RKO (cell line): ENCODE measurements around the gene SLC6A2.

Source experiments
- DNase-seq: peaks from one replicate; pipeline ENCODE4 v3.0.0-alpha.2; 2016; ENCODE audit warnings: low spot score

Gene SLC6A2

DNA sequence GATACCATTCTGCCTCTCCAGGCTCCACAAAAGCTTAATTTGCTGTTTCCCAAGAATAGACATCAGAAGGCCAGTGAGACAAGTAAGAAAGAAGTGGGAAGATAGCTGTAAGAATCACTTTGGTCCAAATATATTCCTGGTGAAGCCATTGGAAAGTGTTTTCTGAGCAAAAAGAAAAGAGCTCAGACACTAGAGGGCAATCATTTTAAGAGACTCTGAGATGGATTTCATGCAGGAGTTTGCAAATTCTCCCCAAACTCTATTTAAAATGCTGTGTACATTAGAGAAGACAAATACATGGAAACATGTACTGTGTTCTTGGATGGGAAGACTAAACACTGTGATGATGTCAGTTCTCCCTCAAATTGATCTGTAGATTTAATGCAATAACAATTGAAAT, 8.0 kb upstream of the SLC6A2 start:
- DNase-seq, result no peak

DNA sequence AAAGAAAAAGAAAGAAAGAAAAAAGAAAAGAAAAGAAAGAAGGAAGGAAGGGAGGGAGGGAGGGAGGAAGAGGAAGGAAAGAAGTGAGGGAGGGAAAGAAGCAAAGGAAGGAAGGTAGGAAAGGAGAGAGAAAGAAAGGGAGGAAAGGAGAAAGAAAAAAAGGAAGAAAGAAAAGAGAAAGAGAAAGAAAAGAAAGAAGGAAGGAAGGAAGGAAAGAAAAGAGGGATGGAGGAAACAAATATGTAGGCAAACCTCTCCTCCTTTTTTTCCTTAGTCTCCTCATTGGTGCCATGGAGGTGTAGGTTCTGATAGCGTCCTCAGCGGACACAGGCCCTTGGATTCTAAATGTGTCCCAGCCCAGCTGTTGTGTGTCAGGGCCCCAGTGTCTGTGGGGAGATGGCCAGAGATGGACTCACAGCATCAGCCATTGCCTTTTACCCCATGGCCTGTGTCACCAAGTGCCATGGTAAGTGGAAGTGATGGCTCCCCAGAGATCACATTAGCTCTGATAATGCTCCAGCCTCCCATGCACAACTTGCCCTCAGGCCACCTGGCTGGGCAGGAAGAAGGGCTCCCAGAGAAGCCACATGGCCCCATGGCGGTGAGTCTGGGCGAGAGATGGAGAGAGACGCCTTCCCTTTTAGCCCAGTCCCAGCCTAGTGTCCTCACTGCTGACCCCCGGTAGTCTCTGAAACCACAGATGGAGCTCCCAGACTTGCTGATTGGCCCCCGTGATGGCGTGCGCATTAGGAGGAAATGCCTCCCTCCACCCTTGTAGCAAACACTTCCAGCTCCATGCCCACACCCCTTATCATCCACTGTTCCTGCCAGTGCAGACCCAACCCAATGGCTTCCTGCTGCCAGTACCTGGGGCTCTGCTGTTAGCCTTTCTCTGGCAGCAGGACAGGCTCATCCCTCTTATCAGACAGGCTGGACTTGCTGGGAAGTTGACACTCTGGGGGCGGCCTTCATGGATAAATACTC, 3.7 kb upstream of the SLC6A2 start:
- DNase-seq, result no peak

DNA sequence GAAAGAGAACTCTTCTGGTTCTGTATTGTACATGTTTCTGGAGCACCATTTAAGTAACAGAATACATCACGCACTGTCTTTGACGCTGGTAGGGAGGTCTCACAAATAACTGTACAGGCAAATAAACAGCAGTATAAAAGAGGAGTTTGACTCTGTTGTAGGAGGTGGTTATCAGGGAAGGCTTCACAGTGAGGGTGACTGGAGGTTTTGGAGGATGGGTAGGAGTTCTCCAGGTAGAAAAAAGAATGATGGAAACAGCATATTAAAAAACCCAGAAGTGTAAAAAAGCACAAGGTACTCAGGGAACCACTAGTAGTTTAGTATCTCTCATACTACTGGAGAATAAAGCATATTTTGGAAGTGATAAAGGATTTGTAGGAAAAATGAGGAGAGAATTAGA, 2.7 kb upstream of the SLC6A2 start:
- no peak for DNase-seq

GRCh38 chr16:55655381-55655896, 349 bp upstream of the SLC6A2 start:
- DNase-seq, result no peak

- DNase-seq, result no peak
Observed at GRCh38 chr16:55656691-55657092, 904 bp downstream of the SLC6A2 start.

DNA sequence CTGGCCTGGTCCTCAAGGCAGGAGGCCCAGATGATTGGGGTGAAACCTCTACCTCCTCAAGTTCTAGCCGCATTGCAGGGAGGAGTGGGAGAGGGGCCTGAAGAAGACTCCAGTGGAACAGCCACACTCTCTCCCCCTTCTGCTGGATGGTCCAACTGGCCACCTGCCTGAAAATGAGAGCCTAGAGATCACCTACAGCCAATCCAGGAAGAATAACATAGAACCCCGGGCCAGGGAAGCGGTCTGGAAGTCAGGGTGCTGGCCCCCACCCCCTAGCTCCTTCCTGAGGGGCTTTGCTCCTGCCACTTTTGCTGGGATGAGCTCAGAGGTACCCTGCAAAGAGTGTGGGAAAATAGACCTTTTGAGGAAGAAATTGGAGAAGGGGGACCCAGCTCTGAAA, 1.8 kb downstream of the SLC6A2 start:
- no peak for DNase-seq

GRCh38 chr16:55658898-55659420, 3.2 kb downstream of the SLC6A2 start:
- DNase-seq, result no peak

GRCh38 chr16:55660026-55660425, 4.2 kb downstream of the SLC6A2 start:
- DNase-seq, result no peak

DNA sequence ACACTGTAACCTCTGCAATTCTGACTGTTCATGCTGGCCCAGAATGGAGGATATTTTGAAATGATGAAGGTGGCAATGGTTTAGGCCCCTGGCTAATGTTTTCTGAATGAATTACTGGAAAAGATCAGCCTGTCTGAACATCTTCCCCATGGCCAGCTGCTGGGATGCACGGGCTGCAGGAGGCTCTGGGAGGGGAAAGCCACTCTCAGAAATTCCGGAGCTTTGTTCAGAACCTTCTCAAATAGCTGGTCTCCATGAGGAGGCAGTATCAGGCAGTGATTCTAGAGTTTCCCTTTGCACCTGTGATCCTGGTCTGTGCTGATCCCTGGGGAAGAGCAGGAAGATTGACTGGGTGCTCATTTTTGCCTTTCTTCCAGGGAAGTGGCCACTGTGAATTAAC, 5.0 kb downstream of the SLC6A2 start:
- no peak for DNase-seq

GRCh38 chr16:55661941-55662643, 6.3 kb downstream of the SLC6A2 start:
- no peak for DNase-seq

DNA sequence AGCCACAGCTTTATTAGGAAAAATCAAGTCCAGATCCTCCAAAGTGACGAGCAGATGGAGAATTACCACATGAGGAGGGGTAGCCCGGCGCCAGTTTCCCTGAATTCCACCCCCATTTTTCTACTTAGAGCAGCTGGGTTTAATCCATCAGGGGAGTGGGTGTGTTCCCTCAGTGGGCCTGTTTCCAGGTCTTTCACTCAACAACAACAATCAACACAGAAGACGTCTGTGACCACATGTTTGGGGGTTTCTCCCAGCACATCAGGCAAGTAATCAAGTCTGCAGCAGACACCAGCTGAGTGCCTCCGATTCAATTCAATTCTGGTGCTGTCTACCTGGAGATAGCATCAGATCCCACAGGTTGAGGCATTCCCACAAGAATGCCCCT, 6.8 kb downstream of the SLC6A2 start:
- no peak for DNase-seq

- no peak for DNase-seq
Observed at GRCh38 chr16:55663225-55663624, 7.4 kb downstream of the SLC6A2 start.

- DNase-seq, result no peak
Observed at GRCh38 chr16:55663765-55664677, 8.2 kb downstream of the SLC6A2 start.

DNA sequence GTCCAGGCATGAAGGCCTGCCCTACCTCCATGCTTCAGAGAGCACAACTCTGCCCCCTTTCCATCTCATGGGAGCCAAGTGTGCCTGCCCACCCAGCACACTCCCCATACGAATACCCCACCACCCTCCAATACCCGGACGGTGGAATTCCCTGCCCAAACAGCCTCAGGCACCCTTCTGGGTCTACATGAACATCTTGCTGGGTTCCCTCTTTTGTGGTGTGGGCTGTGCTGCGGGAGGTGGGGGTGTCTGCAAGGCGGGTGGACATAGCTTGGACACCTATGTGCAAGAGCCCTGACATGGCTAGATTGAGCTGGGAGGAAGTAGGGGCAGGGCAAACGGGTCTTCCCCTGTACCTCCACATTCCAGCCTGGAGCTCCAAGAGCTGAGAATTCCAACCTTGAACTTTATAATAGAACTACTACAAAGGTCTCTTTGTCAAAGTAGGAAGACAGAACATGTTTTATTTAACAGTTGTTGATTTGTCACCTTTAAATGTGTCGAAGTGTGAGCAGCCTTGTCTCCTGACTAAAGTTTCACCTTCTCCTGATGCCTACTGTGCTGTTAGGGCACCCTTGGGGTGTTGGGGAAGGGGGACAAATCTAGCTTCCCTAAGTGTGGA, 9.1 kb downstream of the SLC6A2 start:
- DNase-seq, result no peak

- DNase-seq, result no peak
Observed at GRCh38 chr16:55665511-55665910, 9.7 kb downstream of the SLC6A2 start.

DNA sequence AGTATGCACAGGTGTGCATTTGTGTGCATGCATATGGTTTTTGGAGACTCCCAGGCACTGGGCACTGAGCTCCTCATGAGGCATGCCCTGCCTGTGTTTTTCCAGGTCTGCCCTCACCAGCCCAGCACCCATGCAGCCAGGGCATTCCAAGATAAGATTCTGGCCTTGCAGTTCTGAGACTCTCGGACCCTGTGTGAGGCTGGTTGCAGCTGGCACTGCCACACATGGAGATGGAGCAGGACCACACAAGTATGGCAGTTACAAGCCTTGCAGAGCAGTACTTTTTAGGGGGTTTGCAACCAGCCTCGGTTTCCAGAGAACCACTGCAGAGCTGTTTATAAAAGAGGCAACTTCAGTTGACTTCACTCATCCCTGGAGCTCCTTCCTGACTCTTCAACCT, 10.2 kb downstream of the SLC6A2 start:
- DNase-seq, result no peak

- DNase-seq, result no peak
Observed at GRCh38 chr16:55667753-55668152, 12.0 kb downstream of the SLC6A2 start.

DNA sequence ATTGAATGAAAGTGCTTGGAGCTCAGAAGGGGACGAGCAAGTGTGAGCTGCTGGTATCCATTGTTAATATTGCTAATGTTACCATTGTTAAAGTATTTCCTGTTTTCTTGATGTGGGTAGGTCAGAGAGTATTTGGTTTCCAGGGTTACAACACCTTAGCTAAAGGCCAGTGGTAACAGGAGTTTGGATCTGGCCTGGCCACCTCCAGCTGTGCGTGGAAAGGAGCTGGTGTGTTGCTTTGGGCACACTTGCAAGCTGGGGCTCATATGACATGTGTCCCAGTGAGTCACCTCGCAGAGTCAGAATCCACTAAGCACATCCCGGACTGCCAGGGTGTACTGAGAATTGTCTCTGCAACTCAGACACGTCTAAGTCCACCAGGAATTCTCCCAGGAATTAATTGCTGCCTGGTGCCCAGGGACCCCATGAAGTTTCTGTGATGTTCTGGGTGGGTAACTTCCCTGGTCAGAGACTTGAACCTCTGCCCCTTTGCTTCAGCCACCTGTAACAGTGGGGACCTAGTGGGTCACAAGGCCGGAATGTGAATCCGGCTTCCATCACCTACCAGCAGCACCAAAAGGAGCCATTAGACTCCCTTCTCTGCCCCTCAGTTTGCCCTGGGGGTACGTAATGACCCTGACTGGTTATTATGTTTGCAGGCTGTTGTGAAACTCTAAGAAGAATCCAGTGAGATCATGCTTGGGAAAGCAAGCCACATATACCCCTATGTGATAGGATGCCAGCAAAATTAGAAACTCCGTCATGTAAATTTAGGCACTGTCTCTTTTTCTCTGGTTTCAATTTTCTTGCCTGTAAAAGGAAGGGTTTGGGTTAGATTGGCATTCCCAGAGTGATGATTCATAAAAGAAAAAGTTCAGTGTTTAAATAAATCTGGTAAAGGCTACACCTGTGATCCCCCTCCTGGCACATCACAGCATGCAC, 12.8 kb downstream of the SLC6A2 start:
- DNase-seq, result peak; percentile 17

DNA sequence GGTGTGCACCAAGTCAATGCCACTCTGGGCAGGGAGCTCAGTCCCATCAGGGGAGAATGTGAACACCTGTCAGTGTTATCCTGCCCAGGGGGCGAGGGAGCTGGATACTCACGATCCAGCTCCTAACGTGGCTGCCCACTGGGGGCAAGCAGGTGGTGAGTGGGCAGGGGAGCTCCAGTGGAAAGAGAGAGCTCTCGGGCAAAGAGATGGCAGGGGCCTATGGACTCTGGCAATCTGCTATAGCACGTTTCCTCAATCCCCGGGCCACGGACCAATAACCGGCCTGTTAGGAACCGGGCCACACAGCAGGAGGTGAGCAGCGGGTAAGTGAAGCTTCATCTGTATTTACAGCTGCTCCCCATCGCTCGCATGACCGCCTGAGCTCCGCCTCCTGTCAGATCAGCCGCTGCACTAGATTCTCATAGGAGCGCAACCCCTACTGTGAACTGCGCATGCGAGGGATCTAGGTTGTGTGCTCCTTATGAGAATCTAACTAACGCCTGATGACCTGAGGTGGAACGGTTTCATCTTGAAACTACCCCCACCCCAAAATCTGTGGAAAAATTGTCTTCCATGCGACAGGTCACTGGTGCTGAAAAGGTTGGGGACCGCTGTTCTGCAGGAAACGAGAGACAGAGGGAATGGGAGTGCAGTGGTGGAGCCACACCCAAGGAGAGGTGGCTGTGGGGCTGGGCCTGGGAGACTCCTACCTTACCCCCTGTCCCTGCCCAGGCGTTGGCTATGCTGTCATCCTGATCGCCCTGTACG, 15.6 kb downstream of the SLC6A2 start:
- DNase-seq, result no peak

GRCh38 chr16:55671974-55672280, 16.1 kb downstream of the SLC6A2 start:
- no peak for DNase-seq
